Thoracic aorta (tissue), 2 donors: ENCODE measurements around the gene MTMR2. TPM values are rescaled to one million over a fixed set of nuclear protein-coding genes. Genes with fewer than 3 reads are reported as not detected.
A peak's percentile ranks its signal among the peaks of the same experiment; 100 is the strongest.

Source experiments
- ATAC-seq: fragments of 150-250 bp; one replicate; pipeline ENCODE4 v1.8.0; 2017; ENCODE audit warnings: low read depth; ENCODE audit not compliant: insufficient number of reproducible peaks, low FRiP score
- DNase-seq: peaks from one replicate; pipeline ENCODE4 v3.0.0-alpha.2; 2020; ENCODE audit warnings: low spot score
- H3K27ac ChIP-seq, 2 donors: fragments of 200-600 bp; sonication (generic); 1 replicate in 1 of 2; 2 replicates in 1 of 2; pipeline ENCODE4 v1.5.1; 2016; ENCODE audit warnings: mild to moderate bottlenecking in 2 of 2, moderate library complexity in 2 of 2
- H3K27me3 ChIP-seq: fragments of 200-600 bp; sonication (generic); replicated peaks from 2 replicates; pipeline ENCODE4 v1.6.0; 2016; ENCODE audit warnings: mild to moderate bottlenecking; ENCODE audit not compliant: insufficient read depth
- H3K36me3 ChIP-seq: fragments of 200-600 bp; sonication (generic); one replicate; pipeline ENCODE4 v1.5.1; 2016
- H3K4me1 ChIP-seq, 2 donors: fragments of 200-600 bp; sonication (generic); 1 replicate in 1 of 2; 2 replicates in 1 of 2; pipeline versions ENCODE4 v1.5.1 to v1.6.0; 2016; ENCODE audit warnings: low read depth in 2 of 2, mild to moderate bottlenecking in 1 of 2; ENCODE audit not compliant: control insufficient read depth in 1 of 2
- H3K4me3 ChIP-seq: fragments of 200-600 bp; sonication (generic); 2 replicates; pipeline ENCODE4 v1.5.1; 2016; ENCODE audit warnings: mild to moderate bottlenecking
- H3K9me3 ChIP-seq: fragments of 200-600 bp; sonication (generic); 2 replicates; pipeline ENCODE4 v1.5.1; 2016
- CTCF ChIP-seq: fragments of 200-600 bp; sonication (generic); IDR thresholded peaks from one replicate; pipeline ENCODE4 v1.5.1; 2019; ENCODE audit warnings: antibody characterized with exemption
- total RNA-seq, 2 donors: library from RNA; depleted of rRNA; stranded (reverse); fragments of >200 nt; gene quantifications; one replicate each; pipeline versions ENCODE4 v1.1.0 to v1.2.3, GENCODE V29; 2016

The MTMR2 gene
- total RNA-seq, 2 donors from 2014 or later = 38.2 to 38.9 TPM

- Histone ChIP-seq H3K4me1 (peaks cover 43 to 85% of the 10 kb centered on the region in 2 donors), H3K9me3 (no peaks in the 10 kb centered on the region), H3K27ac (peak overlapping the region; percentile 15 to 71), H3K27me3 (no peaks in the 10 kb centered on the region), H3K4me3 (no peak overlapping the region), H3K36me3 (no peaks in the 10 kb centered on the region)
- DNase-seq (no peak), ATAC-seq (no peak)
- TF ChIP-seq CTCF = no peak
Measured at GRCh38 chr11:95916049-95916448, 7.9 kb downstream of the MTMR2 start.

GRCh38 chr11:95915051-95915450, 8.9 kb downstream of the MTMR2 start:
- H3K27ac ChIP-seq = peak overlapping the region; percentile 63 to 71
- TF ChIP-seq CTCF = no peak

GRCh38 chr11:95913830-95914615, 9.9 kb downstream of the MTMR2 start:
- Histone ChIP-seq H3K4me1 (peaks cover 46 to 66% of the 10 kb centered on the region in 2 donors), H3K27ac (peak overlapping the region; percentile 63 to 71), H3K27me3 (no peaks in the 10 kb centered on the region), H3K36me3 (no peaks in the 10 kb centered on the region), H3K9me3 (no peaks in the 10 kb centered on the region), H3K4me3 (peak overlapping the region; percentile 16)
- TF ChIP-seq CTCF = no peak
- DNase-seq (no peak), ATAC-seq (no peak)

More at GRCh38 chr11:95915051-95915450, 8.9 kb downstream of the MTMR2 start:
- no peaks in the 10 kb centered on the region for H3K36me3 ChIP-seq
- DNase-seq = no peak
- H3K9me3 ChIP-seq = no peaks in the 10 kb centered on the region
- ATAC-seq = no peak
- H3K4me3 ChIP-seq = peak overlapping the region; percentile 10
- H3K4me1 ChIP-seq = peaks cover 46 to 76% of the 10 kb centered on the region in 2 donors
- no peaks in the 10 kb centered on the region for H3K27me3 ChIP-seq

GRCh38 chr11:95912902-95913560, 10.9 kb downstream of the MTMR2 start:
- H3K27ac ChIP-seq = peak overlapping the region; percentile 63 to 71
- no peaks in the 10 kb centered on the region for H3K27me3 ChIP-seq
- no peaks in the 10 kb centered on the region for H3K36me3 ChIP-seq
- no peak for ATAC-seq
- H3K4me1 ChIP-seq = peaks cover 46 to 56% of the 10 kb centered on the region in 2 donors
- TF ChIP-seq CTCF = no peak
- DNase-seq = no peak
- no peak overlapping the region for H3K4me3 ChIP-seq
- H3K9me3 ChIP-seq = no peaks in the 10 kb centered on the region

GRCh38 chr11:95911369-95911759, 12.5 kb downstream of the MTMR2 start:
- DNase-seq = no peak
- Histone ChIP-seq H3K9me3 (no peaks in the 10 kb centered on the region), H3K4me1 (peaks cover 37 to 41% of the 10 kb centered on the region in 2 donors), H3K27me3 (no peaks in the 10 kb centered on the region), H3K27ac (no peak overlapping the region), H3K4me3 (no peak overlapping the region), H3K36me3 (no peaks in the 10 kb centered on the region)
- no peak for TF ChIP-seq CTCF
- ATAC-seq = no peak
